ENCODE data around the gene PTOV1.

Gene PTOV1

DNA sequence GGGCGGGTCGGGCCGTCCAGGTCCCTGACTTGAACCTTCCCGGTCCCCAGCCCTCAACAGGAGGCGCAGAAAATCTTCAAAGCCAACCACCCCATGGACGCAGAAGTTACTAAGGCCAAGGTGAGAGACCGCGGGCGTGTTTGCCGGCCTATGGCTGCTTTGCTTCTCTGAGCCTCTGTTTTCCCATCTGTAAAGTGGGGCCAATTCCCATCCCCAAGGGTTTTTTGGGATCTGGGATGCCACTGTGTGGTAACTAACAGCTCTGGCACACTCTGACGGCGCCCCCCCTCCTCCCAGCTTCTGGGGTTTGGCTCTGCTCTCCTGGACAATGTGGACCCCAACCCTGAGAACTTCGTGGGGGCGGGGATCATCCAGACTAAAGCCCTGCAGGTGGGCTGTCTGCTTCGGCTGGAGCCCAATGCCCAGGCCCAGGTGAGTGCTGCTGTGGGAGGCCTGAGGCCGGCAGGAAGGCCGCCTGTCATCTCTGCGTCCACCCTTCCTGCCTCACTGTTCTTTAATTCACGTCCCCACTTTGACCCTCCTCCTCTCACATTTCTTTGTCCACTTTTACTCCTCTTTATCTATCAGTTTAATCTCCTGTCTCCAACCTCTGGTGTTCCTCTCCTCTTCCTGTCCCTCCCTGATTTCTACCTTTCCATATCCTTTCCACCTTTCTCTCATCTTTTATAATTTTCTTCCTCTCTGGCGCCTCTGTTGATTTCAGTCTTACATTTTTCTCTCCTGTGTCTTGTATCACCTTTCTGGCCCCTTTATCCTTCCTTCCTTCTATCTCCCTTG, 44.9 kb upstream of the PTOV1 start:
- TF ChIP-seq FOXM1 (IDR thresholded peaks at IDR 0.05; ENCODE audit: borderline replicate concordance): no peak
- TF ChIP-seq TARDBP (IDR thresholded peaks at IDR 0.05): no peak
- no peak for TF ChIP-seq FOXA1 (IDR thresholded peaks at IDR 0.05)
- TF ChIP-seq NFRKB (IDR thresholded peaks at IDR 0.05): no peak
- TF ChIP-seq, protein P1, sequence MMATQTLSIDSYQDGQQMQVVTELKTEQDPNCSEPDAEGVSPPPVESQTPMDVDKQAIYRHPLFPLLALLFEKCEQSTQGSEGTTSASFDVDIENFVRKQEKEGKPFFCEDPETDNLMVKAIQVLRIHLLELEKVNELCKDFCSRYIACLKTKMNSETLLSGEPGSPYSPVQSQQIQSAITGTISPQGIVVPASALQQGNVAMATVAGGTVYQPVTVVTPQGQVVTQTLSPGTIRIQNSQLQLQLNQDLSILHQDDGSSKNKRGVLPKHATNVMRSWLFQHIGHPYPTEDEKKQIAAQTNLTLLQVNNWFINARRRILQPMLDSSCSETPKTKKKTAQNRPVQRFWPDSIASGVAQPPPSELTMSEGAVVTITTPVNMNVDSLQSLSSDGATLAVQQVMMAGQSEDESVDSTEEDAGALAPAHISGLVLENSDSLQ (IDR thresholded peaks at IDR 0.05): no peak
- no peak for TF ChIP-seq CTBP1 (IDR thresholded peaks at IDR 0.05; ENCODE audit: borderline replicate concordance)
- no peak for TF ChIP-seq SP1 (IDR thresholded peaks at IDR 0.05)
- no peak for TF ChIP-seq LEF1 (IDR thresholded peaks at IDR 0.05; ENCODE audit: borderline replicate concordance)
- TF ChIP-seq BHLHE40 (IDR thresholded peaks at IDR 0.05; ENCODE audit: borderline replicate concordance): no peak
- no peak for TF ChIP-seq ZNF384 (IDR thresholded peaks at IDR 0.05)
- no peak for TF ChIP-seq SUZ12 (IDR thresholded peaks at IDR 0.05)
- no peak for TF ChIP-seq FOXK2 (IDR thresholded peaks at IDR 0.05)
- TF ChIP-seq ARNT (IDR thresholded peaks at IDR 0.05): no peak
- no peak for TF ChIP-seq HDGF (IDR thresholded peaks at IDR 0.05; ENCODE audit: borderline replicate concordance)
- TF ChIP-seq ELF4 (IDR thresholded peaks at IDR 0.05): no peak
- no peak for TF ChIP-seq L3MBTL2 (conservative IDR thresholded peaks at IDR 0.05)
- POLR2A ChIA-PET: interaction anchor here (0.7 to 1.2 kb wide), 3 partner anchors 7 to 59 kb away, joined by 3 to 4 read pairs (median 3); partner anchors contain the start of genes FUZ and PTOV1
- no peak for DNase-seq (ENCODE audit: extremely low spot score)
- CTCF ChIA-PET: no interaction called here

DNA sequence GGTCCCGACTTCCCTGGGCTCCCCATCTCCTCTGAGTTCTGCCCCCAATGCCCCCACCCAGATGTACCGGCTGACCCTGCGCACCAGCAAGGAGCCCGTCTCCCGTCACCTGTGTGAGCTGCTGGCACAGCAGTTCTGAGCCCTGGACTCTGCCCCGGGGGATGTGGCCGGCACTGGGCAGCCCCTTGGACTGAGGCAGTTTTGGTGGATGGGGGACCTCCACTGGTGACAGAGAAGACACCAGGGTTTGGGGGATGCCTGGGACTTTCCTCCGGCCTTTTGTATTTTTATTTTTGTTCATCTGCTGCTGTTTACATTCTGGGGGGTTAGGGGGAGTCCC, 44.4 kb upstream of the PTOV1 start:
- TF ChIP-seq ZNF384 (IDR thresholded peaks at IDR 0.05) (no peak), FOXA1 (IDR thresholded peaks at IDR 0.05) (no peak), ELF4 (IDR thresholded peaks at IDR 0.05) (no peak), NFRKB (IDR thresholded peaks at IDR 0.05) (no peak), L3MBTL2 (conservative IDR thresholded peaks at IDR 0.05) (no peak), SP1 (IDR thresholded peaks at IDR 0.05) (no peak), ARNT (IDR thresholded peaks at IDR 0.05) (no peak), FOXK2 (IDR thresholded peaks at IDR 0.05) (no peak), SUZ12 (IDR thresholded peaks at IDR 0.05) (no peak), LEF1 (IDR thresholded peaks at IDR 0.05; ENCODE audit: borderline replicate concordance) (no peak), HDGF (IDR thresholded peaks at IDR 0.05; ENCODE audit: borderline replicate concordance) (no peak), TARDBP (IDR thresholded peaks at IDR 0.05) (no peak), CTBP1 (IDR thresholded peaks at IDR 0.05; ENCODE audit: borderline replicate concordance) (no peak)
- TF ChIP-seq, protein P1 (IDR thresholded peaks at IDR 0.05): no peak
- no peak for DNase-seq (ENCODE audit: extremely low spot score)
- ChIA-PET CTCF (no interaction called here), POLR2A (no interaction called here)

DNA sequence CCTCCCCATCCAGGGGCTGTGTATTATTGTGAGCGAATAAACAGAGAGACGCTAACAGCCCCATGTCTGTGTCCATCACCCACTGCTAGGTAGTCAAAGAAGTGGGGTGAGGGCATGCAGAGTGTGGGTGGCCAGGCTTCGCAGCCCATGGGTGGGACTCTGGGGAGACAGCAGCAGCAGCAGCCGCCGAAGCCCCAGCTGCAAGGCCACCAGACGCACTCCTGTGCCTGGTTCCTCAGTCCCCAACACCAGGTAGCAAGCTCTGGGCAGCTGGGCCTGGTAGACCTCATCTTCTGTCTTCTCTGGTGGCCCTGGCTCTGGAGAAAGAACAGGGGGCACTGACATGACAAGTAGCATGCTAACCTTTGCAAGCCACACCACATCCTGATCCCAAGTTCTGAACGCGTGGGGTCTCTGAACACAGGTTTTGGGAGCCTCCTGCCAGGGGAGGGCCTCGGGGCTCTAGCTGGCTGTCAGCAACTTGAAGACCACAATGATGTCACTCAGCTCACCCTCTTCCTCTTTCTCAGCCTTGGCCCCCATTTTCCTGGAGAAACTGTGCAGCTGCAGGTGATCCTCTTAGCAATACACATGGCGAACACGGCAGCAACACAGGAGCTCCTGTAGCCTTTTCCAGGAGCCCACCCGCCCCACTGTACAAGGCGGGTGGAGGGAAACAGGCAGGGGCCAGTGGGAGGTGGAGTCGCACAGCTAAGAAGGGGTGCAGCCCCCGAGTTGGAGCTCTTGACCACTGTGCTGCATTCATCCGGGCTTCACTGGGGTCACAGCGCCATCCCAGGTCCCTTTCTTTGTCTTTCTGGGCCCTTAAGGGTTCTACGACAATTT, 43.7 kb upstream of the PTOV1 start:
- no peak for DNase-seq (ENCODE audit: extremely low spot score)
- CTCF ChIA-PET: no interaction called here
- POLR2A ChIA-PET: interaction anchor here (1.4 kb wide), 1 partner anchor 69 kb away, joined by 3 read pairs; the partner anchor contains the start of gene AKT1S1
- TF ChIP-seq FOXK2 (IDR thresholded peaks at IDR 0.05) (no peak), ELF4 (IDR thresholded peaks at IDR 0.05) (no peak), TARDBP (IDR thresholded peaks at IDR 0.05) (no peak), SP1 (IDR thresholded peaks at IDR 0.05) (no peak), HDGF (IDR thresholded peaks at IDR 0.05; ENCODE audit: borderline replicate concordance) (no peak), L3MBTL2 (conservative IDR thresholded peaks at IDR 0.05) (no peak), NFRKB (IDR thresholded peaks at IDR 0.05) (no peak), ARNT (IDR thresholded peaks at IDR 0.05) (no peak), SUZ12 (IDR thresholded peaks at IDR 0.05) (no peak), FOXA1 (IDR thresholded peaks at IDR 0.05) (no peak), BHLHE40 (IDR thresholded peaks at IDR 0.05; ENCODE audit: borderline replicate concordance) (no peak), LEF1 (IDR thresholded peaks at IDR 0.05; ENCODE audit: borderline replicate concordance) (no peak), ZNF384 (IDR thresholded peaks at IDR 0.05) (no peak), CTBP1 (IDR thresholded peaks at IDR 0.05; ENCODE audit: borderline replicate concordance) (no peak), FOXM1 (IDR thresholded peaks at IDR 0.05; ENCODE audit: borderline replicate concordance) (no peak)
- TF ChIP-seq, protein P1 (IDR thresholded peaks at IDR 0.05): no peak

DNA sequence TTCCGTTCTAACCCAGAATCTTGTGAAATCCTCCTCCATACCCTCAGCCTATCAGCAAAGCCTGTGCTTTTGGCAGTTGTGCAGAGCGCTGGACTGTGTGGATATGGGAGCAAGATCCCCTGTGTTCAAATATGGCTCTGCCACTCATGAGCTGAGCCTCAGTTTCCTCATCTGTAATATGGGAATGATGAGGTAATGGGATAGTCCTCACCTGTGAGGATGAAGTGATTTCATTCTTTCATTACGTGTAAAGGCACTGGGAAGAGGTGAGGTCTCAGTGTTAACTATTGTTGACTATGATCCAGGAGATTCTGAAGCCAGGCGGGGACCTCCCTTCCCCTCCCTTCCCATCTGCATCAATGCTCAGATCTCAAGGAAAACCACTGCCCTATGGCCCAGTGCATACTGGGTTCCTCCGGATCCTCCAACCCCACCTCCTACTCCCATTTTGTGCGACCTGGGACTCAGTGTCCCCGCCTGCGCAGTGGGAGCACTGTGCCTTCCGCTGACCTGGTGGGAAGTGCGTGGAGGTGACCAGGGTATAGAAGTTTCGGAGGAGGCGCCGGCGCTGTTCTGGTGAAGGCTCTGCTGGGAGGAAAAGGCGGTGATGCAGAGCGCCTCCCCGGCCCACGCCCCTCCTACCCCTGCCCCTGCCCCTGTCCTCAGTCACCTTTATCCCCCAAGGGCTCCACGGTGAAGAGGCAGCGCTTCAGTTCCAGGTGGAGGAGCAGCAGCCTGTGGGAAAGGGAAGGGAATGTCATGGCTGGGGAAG, 42.9 kb upstream of the PTOV1 start:
- no peak for DNase-seq (ENCODE audit: extremely low spot score)
- no peak for TF ChIP-seq L3MBTL2 (conservative IDR thresholded peaks at IDR 0.05)
- ChIA-PET POLR2A (interaction anchor here (1.4 kb wide), 1 partner anchor 68 kb away, joined by 3 read pairs; the partner anchor contains the start of gene AKT1S1), CTCF (no interaction called here)

DNA sequence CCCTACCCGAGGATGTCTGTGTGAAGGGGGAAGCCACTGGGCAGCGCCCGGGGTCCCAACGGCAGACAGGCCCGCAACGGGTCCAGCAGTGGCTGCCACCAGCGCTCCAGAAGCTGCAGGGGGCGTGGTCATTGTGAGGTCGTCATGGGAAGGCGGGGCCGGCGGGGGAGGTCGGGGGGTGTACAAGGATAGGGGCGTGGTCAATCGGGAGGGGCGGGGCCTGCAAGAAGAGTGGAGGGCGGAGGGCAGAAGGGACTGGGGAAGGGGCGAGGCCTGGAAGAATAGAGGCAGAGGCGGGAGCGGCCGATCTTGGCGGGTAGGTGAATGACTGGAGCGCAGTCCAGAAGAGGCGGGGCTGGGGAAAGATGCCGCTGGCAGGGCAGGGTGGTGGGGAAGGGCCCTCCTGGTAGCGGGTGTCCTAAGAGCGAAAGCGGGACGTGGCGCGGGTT, 42.2 kb upstream of the PTOV1 start:
- no peak for TF ChIP-seq L3MBTL2 (conservative IDR thresholded peaks at IDR 0.05)
- ChIA-PET CTCF (no interaction called here), POLR2A (no interaction called here)
- DNase-seq (ENCODE audit: extremely low spot score): peak; percentile 73

Data from HEK293T (cell line).